Fibroblast of mammary gland (primary cell): ENCODE results near the gene TIMM13.

Experiments
- DNase-seq: peaks from one replicate; pipeline ENCODE4 v3.0.0-alpha.2; 2010; ENCODE audit warnings: low read depth
- H3K4me3 ChIP-seq: 2 replicates; pipeline ENCODE4 v1.5.1; 2011; ENCODE audit warnings: low read depth, mild to moderate bottlenecking, low read length, moderate library complexity; ENCODE audit not compliant: control insufficient read depth
- TF ChIP-seq, protein P1 (sequence below): conservative IDR thresholded peaks from 2 replicates; pipeline ENCODE4 v1.5.1; 2011; ENCODE audit warnings: low read depth, low read length, inconsistent platforms; ENCODE audit not compliant: control insufficient read depth, insufficient read depth

The TIMM13 gene

DNA sequence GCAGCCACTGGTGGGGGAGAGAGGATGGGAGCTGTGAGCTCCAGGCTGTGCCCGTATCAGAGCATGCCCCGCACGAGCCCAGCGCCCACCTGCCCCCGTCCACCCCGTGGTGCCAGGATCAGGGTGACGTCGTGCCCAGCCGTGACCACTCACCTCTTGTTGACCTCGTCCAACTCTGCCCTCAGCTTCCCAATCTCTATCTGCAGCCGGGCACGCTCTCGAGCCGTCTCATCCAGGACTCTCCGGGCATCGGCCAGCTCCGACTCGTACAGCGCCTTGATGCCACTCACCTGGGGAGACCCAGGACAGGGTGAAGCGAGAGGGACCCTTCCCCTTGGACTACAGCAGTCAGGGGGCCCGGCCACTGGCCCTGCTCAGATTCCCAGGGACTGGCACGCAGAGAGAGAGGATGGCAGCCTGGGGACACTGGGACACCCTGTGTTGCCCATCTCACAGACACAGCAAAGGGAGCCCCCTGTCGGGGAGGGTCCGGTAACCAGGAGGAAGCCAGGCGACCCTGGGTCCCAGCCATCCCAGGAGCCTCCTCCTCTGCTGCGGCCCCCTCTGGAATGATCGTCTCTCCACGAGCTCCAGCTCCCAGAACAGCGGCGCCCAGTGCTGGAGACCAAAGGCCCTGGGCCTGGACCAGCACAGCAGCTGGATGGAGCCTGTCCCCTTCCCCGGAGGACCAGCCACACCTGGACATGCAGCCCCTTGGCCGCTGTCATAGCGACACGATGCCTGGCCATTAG, 17.0 kb upstream of the TIMM13 start:
- TF ChIP-seq, protein P1, sequence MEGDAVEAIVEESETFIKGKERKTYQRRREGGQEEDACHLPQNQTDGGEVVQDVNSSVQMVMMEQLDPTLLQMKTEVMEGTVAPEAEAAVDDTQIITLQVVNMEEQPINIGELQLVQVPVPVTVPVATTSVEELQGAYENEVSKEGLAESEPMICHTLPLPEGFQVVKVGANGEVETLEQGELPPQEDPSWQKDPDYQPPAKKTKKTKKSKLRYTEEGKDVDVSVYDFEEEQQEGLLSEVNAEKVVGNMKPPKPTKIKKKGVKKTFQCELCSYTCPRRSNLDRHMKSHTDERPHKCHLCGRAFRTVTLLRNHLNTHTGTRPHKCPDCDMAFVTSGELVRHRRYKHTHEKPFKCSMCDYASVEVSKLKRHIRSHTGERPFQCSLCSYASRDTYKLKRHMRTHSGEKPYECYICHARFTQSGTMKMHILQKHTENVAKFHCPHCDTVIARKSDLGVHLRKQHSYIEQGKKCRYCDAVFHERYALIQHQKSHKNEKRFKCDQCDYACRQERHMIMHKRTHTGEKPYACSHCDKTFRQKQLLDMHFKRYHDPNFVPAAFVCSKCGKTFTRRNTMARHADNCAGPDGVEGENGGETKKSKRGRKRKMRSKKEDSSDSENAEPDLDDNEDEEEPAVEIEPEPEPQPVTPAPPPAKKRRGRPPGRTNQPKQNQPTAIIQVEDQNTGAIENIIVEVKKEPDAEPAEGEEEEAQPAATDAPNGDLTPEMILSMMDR = no peak
- no peak overlapping the region for H3K4me3 ChIP-seq
- no peak for DNase-seq

DNA sequence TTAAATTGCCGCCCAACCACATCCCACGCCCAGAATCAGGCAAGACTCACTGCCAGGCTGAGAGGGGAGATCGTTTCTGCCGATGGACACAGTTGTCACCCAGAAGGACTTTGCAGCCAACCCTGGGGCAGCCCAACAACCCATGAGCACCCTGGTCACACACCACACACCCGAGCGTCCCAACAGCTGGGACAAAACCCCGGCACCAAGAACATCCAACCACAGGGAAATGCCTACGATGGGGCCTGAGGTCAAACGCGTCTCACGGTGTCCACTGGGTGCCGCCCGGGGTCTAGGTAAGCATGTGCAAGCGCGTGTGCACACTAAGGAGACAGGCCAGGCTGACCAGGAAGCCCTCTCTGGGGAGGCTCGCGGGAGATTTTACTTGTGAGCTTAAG, 16.4 kb upstream of the TIMM13 start:
- no peak overlapping the region for H3K4me3 ChIP-seq
- no peak for DNase-seq

DNA sequence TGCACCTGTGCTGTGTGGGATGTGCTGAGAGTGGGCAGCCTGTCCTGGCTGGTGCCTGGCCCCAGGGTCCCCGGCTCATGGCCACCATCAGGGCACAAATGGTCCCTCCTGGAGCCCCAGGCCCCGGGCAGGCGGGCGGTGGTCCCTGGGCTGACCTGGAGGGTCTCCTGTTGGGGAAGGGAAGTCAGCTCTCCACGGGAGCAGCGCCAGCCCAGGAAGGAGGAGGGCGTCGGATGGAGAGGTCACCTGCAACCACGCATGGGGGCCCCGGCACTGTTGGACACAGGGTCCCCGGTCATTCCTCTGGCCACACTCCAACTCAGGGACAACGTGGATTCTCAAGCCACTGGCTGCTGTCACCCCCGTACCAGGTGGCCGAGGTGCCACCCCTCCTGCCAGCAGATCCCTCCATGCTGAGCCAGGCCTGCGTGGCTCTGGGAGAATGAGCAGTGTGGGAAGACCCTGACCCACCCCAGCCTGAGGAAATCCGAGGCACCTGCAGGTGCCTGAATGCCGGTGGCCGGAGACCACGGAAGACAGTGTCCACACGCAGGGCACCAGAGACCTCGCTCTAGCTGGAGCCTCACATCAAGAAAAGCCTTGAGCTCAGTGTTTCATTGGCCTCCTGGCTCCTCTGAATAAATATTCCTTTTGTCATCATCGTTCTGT, 15.9 kb upstream of the TIMM13 start:
- no peak for DNase-seq
- no peak overlapping the region for H3K4me3 ChIP-seq
- TF ChIP-seq, protein P1 = no peak

More for the DNA sequence above, 16.4 kb upstream of the TIMM13 start:
- TF ChIP-seq, protein P1 = no peak

DNA sequence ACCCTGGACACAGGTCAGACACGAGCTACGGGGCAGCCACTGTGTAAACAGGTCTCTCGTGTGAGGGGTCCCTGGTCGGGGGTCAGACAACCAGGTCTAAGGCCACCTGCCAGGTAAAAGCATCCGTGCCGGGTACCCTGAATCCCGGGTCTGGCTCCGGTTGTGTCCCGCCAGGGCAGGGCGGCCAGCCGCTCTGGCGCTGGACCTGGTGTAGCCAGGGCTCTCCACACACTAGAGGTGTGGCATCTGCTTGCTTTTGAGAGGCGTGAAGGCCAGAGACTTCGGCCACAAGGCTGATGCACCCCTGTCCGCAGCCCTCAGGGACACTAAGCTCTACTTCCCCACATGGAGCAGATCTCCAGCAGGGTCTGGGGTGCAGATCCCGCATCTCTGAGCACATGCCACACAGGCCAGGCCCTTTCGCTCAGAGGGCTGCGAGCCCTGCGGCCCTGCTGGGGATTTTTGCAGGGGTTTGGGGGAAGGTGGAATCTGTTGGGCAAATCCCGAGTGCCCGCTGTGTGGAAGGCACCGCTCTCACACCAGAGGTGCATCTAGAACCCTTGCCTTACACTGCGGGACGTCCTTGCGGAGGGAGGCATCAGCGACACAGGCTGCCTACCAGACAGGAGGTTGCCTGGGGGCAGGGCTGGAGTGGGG, 13.8 kb upstream of the TIMM13 start:
- TF ChIP-seq, protein P1 = no peak
- H3K4me3 ChIP-seq = no peak overlapping the region
- DNase-seq = no peak

DNA sequence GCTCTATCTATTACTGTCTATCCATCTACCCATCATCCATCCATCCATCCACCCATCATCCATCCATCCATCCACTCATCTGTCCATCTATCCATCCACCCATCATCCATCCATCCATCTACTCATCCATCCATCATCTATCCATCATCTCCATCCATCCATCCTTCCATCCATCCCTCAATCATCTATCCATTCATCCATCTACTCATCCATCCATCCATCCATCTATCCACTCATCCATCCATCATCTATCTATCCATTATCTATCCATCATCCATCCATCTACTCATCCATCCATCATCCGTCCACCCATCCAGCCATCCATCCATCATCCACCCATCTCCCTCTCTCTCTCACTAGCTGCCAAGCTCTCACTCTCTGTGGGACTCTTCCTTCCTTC, 13.1 kb upstream of the TIMM13 start:
- TF ChIP-seq, protein P1 = no peak
- no peak overlapping the region for H3K4me3 ChIP-seq
- no peak for DNase-seq

DNA sequence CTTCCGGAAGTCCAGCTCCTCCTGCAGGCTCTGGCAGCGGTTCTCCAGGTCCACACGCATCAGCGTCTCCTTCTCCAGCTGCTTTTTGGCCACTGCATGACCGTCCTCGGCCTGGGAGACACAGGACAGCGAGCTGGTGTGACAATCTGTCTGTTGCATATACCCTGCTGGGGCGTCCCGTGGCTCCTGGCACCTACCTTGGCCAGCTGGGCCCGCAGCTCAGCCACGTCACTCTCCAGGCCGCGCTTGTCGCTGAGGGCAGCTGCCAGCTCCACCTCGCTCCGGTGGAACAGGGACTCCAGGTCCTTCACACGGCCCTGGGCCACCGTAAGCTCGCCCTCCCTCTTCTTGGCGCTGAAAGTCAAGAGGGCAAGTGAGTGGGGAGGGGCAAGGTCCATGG, 10.8 kb upstream of the TIMM13 start:
- TF ChIP-seq, protein P1 = no peak
- DNase-seq = no peak
- H3K4me3 ChIP-seq = no peak overlapping the region
